ENCODE data around the gene ITIH3.
A peak's percentile ranks its signal among the peaks of the same experiment; 100 is the strongest.

The ITIH3 gene

DNA sequence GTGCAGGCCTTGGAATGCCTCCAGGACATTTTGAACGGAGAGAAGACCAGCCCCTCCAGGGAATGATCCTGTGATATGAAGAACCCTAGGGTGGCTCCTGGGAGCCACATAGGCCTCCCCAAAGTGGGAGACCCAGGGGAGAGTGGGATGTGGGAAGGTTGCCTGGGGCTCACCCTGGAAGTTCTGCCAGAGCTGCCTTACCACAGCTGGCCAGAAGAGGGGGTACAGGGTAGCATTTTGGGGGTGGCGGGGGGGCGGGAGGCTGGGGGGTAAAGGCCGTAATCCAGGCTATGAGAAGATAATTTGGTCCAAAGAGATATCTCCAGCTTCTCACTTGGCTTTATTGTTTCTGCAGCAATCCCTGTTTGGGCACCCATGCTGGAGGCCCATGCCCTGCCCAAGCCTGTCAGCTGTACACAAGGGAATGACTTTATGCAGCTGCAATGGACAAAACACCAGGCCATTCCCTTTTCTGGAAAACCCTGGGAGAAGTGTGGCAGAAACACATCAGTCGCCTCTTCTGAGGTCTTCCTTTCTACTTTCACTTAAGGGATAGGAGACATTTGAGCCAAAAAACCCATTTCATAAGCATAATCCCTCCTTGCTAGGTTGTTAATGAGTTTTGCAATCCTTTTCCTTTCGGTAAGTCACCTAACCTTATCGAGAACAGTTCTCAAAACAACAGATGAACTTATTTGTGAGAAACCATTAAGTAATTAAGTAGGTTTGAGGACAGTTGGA lies 51.3 kb downstream of the ITIH3 start:
- DNase-seq (ENCODE audit: low read depth), result no peak

DNA sequence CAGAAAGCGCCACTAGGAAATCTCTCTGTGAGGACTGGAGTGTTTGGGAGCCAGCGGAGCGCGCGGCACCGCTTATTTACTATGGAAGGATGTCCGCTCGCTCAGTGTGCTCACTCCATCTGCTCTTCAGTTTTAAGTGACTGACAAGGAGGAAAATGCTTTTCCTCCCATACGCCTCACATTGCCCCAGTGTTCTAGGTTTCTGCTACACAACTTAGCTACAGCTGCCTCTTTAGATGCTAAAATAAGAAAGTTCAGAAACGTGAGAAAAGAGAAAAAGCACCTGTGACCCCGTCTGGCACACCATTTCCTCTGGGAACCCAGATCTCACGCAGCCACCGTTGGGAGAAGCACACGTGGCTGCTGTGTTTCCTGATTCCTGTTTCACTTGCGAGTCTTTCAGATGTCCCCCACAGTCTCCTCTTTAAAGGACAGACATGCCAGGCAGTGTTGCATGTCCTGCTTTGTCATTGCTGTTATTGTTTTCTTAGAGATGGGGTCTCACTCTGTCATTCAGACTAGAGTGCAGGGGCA lies 51.9 kb downstream of the ITIH3 start:
- DNase-seq (ENCODE audit: low read depth), result no peak

DNA sequence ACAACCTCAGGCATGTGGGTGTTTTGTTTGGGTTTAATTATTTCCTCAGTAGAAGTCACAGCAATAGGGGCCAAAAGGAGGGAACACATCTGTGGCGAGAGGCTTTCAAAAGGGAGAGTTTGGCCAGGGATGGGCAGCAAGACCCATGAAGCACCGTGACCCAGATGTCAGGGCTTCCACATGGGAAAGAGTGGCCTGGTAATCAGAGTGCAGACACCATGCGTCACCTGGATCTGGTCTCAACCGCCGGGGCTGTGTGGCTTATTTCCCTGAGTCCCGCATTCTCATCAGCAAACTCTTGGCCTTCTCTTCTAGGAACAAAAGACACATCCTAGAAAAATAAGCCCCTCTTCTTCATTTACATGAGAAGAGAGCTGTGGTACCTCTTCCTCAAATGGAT lies 52.6 kb downstream of the ITIH3 start:
- DNase-seq (ENCODE audit: low read depth), result no peak

GRCh38 chr3:52847726-52848125 lies 53.1 kb downstream of the ITIH3 start:
- DNase-seq (ENCODE audit: low read depth), result no peak

GRCh38 chr3:52848617-52849016 lies 54.0 kb downstream of the ITIH3 start:
- peak; percentile 36 for DNase-seq (ENCODE audit: low read depth)

DNA sequence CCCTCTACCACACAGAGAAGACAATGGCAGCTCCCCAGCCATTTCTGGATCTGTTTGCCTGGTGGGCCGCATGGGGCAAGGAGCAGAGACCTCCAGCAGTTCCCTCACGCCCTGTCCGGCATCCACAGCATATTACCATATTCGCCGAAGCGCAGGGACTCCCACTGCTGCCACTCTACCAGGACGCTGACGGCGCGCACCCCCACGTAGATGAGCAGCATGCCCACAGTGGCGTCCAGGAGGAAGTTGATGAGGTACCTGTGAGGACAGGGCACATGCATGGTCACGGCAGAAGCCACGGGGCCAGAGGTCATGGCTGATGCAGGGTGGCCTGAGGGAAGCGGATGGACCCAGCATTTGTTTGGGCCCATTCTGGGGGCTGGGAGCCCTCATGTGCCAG lies 55.1 kb downstream of the ITIH3 start:
- DNase-seq (ENCODE audit: low read depth), result no peak

GRCh38 chr3:52851348-52851747 lies 56.8 kb downstream of the ITIH3 start:
- no peak for DNase-seq (ENCODE audit: low read depth)

- DNase-seq (ENCODE audit: low read depth), result no peak
Observed at GRCh38 chr3:52852419-52852818, 57.8 kb downstream of the ITIH3 start.

DNA sequence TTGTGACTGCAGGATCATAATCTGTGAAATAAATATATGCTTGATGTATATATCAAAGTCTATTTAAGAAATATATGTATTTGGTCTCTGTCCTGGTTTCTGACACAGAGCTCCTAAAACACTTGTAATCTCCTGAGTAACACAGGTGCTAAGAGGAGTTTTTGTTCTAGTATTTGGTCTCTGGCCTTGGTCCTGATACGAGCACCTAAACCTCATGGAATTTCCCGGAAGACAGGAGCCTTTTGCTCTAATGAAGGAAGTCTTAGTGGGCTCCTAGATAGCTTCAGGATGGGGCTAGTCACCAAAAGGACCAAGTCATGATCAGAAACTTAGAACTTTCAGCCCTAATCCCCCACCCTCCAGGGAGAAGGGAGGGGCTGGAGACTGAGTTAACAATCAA lies 59.4 kb downstream of the ITIH3 start:
- DNase-seq (ENCODE audit: low read depth), result no peak

DNA sequence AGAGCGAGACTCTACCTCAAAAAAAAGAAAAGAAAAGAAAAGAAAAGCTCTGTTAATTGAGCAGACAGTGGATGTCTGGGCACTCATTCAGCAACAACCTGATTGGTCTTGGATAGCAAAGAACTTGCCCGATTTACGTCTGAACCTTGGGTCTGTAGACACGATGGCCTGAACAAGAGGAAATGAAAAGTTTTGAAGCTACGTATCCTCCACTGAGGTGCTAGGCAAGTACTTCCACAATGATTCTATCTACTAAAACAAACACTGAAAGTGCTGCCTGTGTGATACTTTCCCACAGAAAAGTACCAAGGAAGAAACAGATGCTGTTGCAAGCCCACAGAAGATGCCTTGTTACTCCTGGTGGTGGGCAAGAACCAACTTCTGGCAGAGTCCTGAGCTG lies 62.1 kb downstream of the ITIH3 start:
- DNase-seq (ENCODE audit: low read depth), result no peak

DNA sequence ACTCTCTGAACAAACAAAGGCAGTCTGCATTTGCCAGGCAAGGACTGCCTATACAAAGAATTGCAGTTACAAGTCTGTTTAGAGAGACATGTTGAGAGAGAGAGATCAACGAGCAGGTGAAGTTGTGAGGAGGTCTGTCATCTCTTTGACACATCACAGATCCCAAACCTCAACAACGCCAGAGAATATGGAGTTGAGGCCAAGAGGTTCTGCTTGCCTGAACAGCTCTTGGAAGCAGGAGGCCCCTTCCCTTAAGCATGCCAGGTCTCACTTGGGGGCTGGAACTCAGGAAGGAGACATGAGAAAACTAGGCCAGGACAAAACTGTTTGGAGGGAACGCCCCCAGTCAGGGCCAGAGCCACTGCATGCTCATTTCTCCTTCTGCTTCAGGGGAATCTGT lies 62.5 kb downstream of the ITIH3 start:
- no peak for DNase-seq (ENCODE audit: low read depth)

DNA sequence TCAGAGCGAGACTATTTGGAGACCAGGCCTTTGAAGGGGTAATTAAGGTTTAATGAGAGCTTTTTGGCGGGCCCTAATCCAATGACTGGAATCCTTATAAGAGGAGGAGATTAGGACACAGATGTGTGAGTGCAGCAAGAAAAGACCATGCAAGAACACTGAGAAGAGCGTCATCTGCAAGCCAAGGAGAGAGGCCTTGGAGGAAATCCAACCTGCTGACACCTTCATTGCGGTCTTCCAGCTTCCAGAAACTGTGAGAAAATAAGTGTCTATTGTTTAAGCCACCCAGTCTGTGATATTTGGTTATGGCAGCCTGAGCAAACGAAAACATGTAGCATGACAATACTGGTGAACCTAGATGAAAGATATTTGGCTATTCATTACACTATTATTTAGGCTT lies 63.3 kb downstream of the ITIH3 start:
- DNase-seq (ENCODE audit: low read depth), result no peak

Measured in HS-5 (cell line).